ENCODE results near the gene ARL13B. TPM values are rescaled to one million over a fixed set of nuclear protein-coding genes. Genes with fewer than 3 reads are reported as not detected.
A peak's percentile ranks its signal among the peaks of the same experiment; 100 is the strongest.
"Not testable (repeated sequence)": the region's sequence is repeated elsewhere in the genome, so short reads cannot be mapped to it uniquely, and the experiment has no call there.

The ARL13B gene
- total RNA-seq, 2 donors from 2014 or later = 17.2 to 23.9 TPM

GRCh38 chr3:94071713-94072284 lies 91.8 kb downstream of the ARL13B start:
- peaks cover 29% of the 10 kb centered on the region for H3K9me3 ChIP-seq (ENCODE audit: control insufficient read depth, low read length)
- peaks cover 31% of the 10 kb centered on the region for H3K36me3 ChIP-seq (ENCODE audit: control insufficient read depth, insufficient read depth, low read length)
- Mint-ChIP-seq H3K9me3 (peaks cover 25% of the 10 kb centered on the region), H3K36me3 (ENCODE audit: low read depth) (peaks cover 57% of the 10 kb centered on the region), H3K27ac (no peak overlapping the region), H3K4me1 (peaks cover 2% of the 10 kb centered on the region), H3K27me3 (ENCODE audit: insufficient read depth) (no peaks in the 10 kb centered on the region), H3K4me3 (no peak overlapping the region)
- no peaks in the 10 kb centered on the region for H3K27me3 ChIP-seq (ENCODE audit: control insufficient read depth, insufficient read depth, low read length, poor library complexity, severe bottlenecking)
- no peaks in the 10 kb centered on the region for H3K4me1 ChIP-seq (ENCODE audit: control insufficient read depth, insufficient read depth, low read length)
- 92 to 93% methylated on average over 2 to 4 of the region's 4 CpGs for WGBS, 2 experiments (ENCODE audit: insufficient coverage in 1 of 2, insufficient read length in 1 of 2)
- DNase-seq = no peak
- H3K4me3 ChIP-seq (ENCODE audit: low read length) = no peak overlapping the region
- no peak overlapping the region for H3K27ac ChIP-seq (ENCODE audit: low read depth, low read length)
- TF ChIP-seq CTCF (conservative IDR thresholded peaks at IDR 0.05) = no peak
- H3K9ac ChIP-seq (ENCODE audit: extremely low read depth, low read length, poor library complexity, severe bottlenecking) = no peak overlapping the region

- H3K9ac ChIP-seq (ENCODE audit: extremely low read depth, low read length, poor library complexity, severe bottlenecking) = no peak overlapping the region
- H3K4me3 Mint-ChIP-seq = no peak overlapping the region
- no peaks in the 10 kb centered on the region for H3K27me3 Mint-ChIP-seq (ENCODE audit: insufficient read depth)
- no peak for DNase-seq
- peaks cover 10% of the 10 kb centered on the region for H3K9me3 Mint-ChIP-seq
- H3K4me3 ChIP-seq (ENCODE audit: low read length) = no peak overlapping the region
- no peak overlapping the region for H3K27ac ChIP-seq (ENCODE audit: low read depth, low read length)
- WGBS, 2 experiments (ENCODE audit: insufficient coverage in 1 of 2, insufficient read length in 1 of 2) = 91 to 100% methylated on average over 2 to 3 of the region's 3 CpGs
- H3K9me3 ChIP-seq (ENCODE audit: control insufficient read depth, low read length) = peaks cover 6% of the 10 kb centered on the region
- peaks cover 3% of the 10 kb centered on the region for H3K4me1 Mint-ChIP-seq
- H3K27ac Mint-ChIP-seq = no peak overlapping the region
- H3K4me1 ChIP-seq (ENCODE audit: control insufficient read depth, insufficient read depth, low read length) = no peaks in the 10 kb centered on the region
- H3K36me3 Mint-ChIP-seq (ENCODE audit: low read depth) = peaks cover 54% of the 10 kb centered on the region
- no peaks in the 10 kb centered on the region for H3K27me3 ChIP-seq (ENCODE audit: control insufficient read depth, insufficient read depth, low read length, poor library complexity, severe bottlenecking)
- peaks cover 15% of the 10 kb centered on the region for H3K36me3 ChIP-seq (ENCODE audit: control insufficient read depth, insufficient read depth, low read length)
- no peak for TF ChIP-seq CTCF (conservative IDR thresholded peaks at IDR 0.05)
These were observed 96.1 kb downstream of the ARL13B start for GRCh38 chr3:94076055-94076454.

GRCh38 chr3:94080552-94080951 lies 100.6 kb downstream of the ARL13B start:
- not testable (repeated sequence) for H3K27me3 ChIP-seq (ENCODE audit: control insufficient read depth, insufficient read depth, low read length, poor library complexity, severe bottlenecking); H3K9ac ChIP-seq (ENCODE audit: extremely low read depth, low read length, poor library complexity, severe bottlenecking); H3K9me3 Mint-ChIP-seq; H3K27ac ChIP-seq (ENCODE audit: low read depth, low read length); H3K4me3 Mint-ChIP-seq; H3K9me3 ChIP-seq (ENCODE audit: control insufficient read depth, low read length); H3K4me1 Mint-ChIP-seq; H3K4me3 ChIP-seq (ENCODE audit: low read length); H3K27me3 Mint-ChIP-seq (ENCODE audit: insufficient read depth); H3K4me1 ChIP-seq (ENCODE audit: control insufficient read depth, insufficient read depth, low read length); H3K27ac Mint-ChIP-seq
- 90 to 100% methylated on average over 3 to 5 of the region's 5 CpGs for WGBS, 2 experiments (ENCODE audit: insufficient coverage in 1 of 2, insufficient read length in 1 of 2)
- H3K36me3 ChIP-seq (ENCODE audit: control insufficient read depth, insufficient read depth, low read length) = peaks cover 14% of the 10 kb centered on the region
- peaks cover 36% of the 10 kb centered on the region for H3K36me3 Mint-ChIP-seq (ENCODE audit: low read depth)
- peak; percentile 56 for DNase-seq

GRCh38 chr3:94081884-94082283 lies 101.9 kb downstream of the ARL13B start:
- peaks cover 31% of the 10 kb centered on the region for H3K36me3 Mint-ChIP-seq (ENCODE audit: low read depth)
- no peak overlapping the region for H3K4me3 Mint-ChIP-seq
- Histone ChIP-seq H3K4me1 (ENCODE audit: control insufficient read depth, insufficient read depth, low read length) (no peaks in the 10 kb centered on the region), H3K4me3 (ENCODE audit: low read length) (no peak overlapping the region), H3K27ac (ENCODE audit: low read depth, low read length) (no peak overlapping the region), H3K27me3 (ENCODE audit: control insufficient read depth, insufficient read depth, low read length, poor library complexity, severe bottlenecking) (no peaks in the 10 kb centered on the region), H3K9ac (ENCODE audit: extremely low read depth, low read length, poor library complexity, severe bottlenecking) (no peak overlapping the region), H3K36me3 (ENCODE audit: control insufficient read depth, insufficient read depth, low read length) (peaks cover 14% of the 10 kb centered on the region), H3K9me3 (ENCODE audit: control insufficient read depth, low read length) (no peaks in the 10 kb centered on the region)
- no peak overlapping the region for H3K27ac Mint-ChIP-seq
- WGBS, 2 experiments (ENCODE audit: insufficient coverage in 1 of 2, insufficient read length in 1 of 2) = 96 to 100% methylated on average over 4 to 5 of the region's 5 CpGs
- DNase-seq = no peak
- no peaks in the 10 kb centered on the region for H3K27me3 Mint-ChIP-seq (ENCODE audit: insufficient read depth)
- H3K4me1 Mint-ChIP-seq = peaks cover 4% of the 10 kb centered on the region
- no peaks in the 10 kb centered on the region for H3K9me3 Mint-ChIP-seq
- no peak for TF ChIP-seq CTCF (conservative IDR thresholded peaks at IDR 0.05)

All from endodermal cell (in vitro differentiated cells).